GM12865 (cell line): Measurements from ENCODE around the gene ESF1.
A peak's percentile ranks its signal among the peaks of the same experiment; 100 is the strongest.
"Not testable (repeated sequence)": the region's sequence is repeated elsewhere in the genome, so short reads cannot be mapped to it uniquely, and the experiment has no call there.

Experiments
- DNase-seq: peaks from one replicate; pipeline ENCODE4 v3.0.0; 2010; ENCODE audit warnings: low read depth
- H3K4me3 ChIP-seq: 2 replicates; pipeline ENCODE4 v1.5.1; 2011; ENCODE audit warnings: mild to moderate bottlenecking, low read depth, low read length, control low read depth
- CTCF ChIP-seq: IDR thresholded peaks from 2 replicates; pipeline ENCODE4 v1.5.1; 2011; ENCODE audit warnings: low read length, control low read depth, low read depth, inconsistent platforms; ENCODE audit not compliant: insufficient read depth; ENCODE audit errors: missing control alignments

The ESF1 gene

GRCh38 chr20:13777171-13777601, 7.5 kb downstream of the ESF1 start:
- DNase-seq = peak; percentile 72
- no peak for TF ChIP-seq CTCF
- H3K4me3 ChIP-seq = no peak overlapping the region

GRCh38 chr20:13775867-13776266, 8.9 kb downstream of the ESF1 start:
- peak; percentile 9 for DNase-seq
- no peak overlapping the region for H3K4me3 ChIP-seq
- no peak for TF ChIP-seq CTCF

GRCh38 chr20:13772529-13772928, 12.2 kb downstream of the ESF1 start:
- H3K4me3 ChIP-seq = no peak overlapping the region
- DNase-seq = no peak
- TF ChIP-seq CTCF = no peak

- no peak for DNase-seq
- no peak overlapping the region for H3K4me3 ChIP-seq
- TF ChIP-seq CTCF = peak; percentile 27
Measured at GRCh38 chr20:13771853-13772453, 12.8 kb downstream of the ESF1 start.

- no peak for TF ChIP-seq CTCF
- no peak overlapping the region for H3K4me3 ChIP-seq
- no peak for DNase-seq
Measured at GRCh38 chr20:13770141-13770540, 14.6 kb downstream of the ESF1 start.

GRCh38 chr20:13765868-13766416, 18.8 kb downstream of the ESF1 start:
- DNase-seq = no peak
- H3K4me3 ChIP-seq = no peak overlapping the region
- TF ChIP-seq CTCF = no peak

- H3K4me3 ChIP-seq = no peak overlapping the region
- no peak for TF ChIP-seq CTCF
- DNase-seq = no peak
Measured at GRCh38 chr20:13765299-13765698, 19.4 kb downstream of the ESF1 start.

- not testable (repeated sequence) for H3K4me3 ChIP-seq, DNase-seq
Measured at GRCh38 chr20:13760451-13760946, 24.2 kb downstream of the ESF1 start.
